AG08396 (cell line): ENCODE measurements around the gene RANBP9.
A peak's percentile ranks its signal among the peaks of the same experiment; 100 is the strongest.

Experiments used
- DNase-seq: peaks from one replicate; pipeline ENCODE4 v3.0.0; 2012; ENCODE audit warnings: low spot score, mixed read lengths

RANBP9 gene

GRCh38 chr6:13711733-13712598, at the start of gene RANBP9:
Gene RANBP9, minus strand, starts transcription at chr6:13711835. Its CDS starts 330 bp downstream, at chr6:13711505.
- DNase-seq: peak; percentile 95

- peak; percentile 58 for DNase-seq
These were observed 49.0 kb upstream of the RANBP9 start for GRCh38 chr6:13760307-13761304.

GRCh38 chr6:13759025-13759424, 47.4 kb upstream of the RANBP9 start:
- DNase-seq: no peak

- no peak for DNase-seq
These were observed 43.0 kb upstream of the RANBP9 start for GRCh38 chr6:13754644-13755043.

GRCh38 chr6:13743736-13744127, 32.1 kb upstream of the RANBP9 start:
- no peak for DNase-seq

- DNase-seq: no peak
These were observed 31.5 kb upstream of the RANBP9 start for GRCh38 chr6:13742961-13743735.

- no peak for DNase-seq
These were observed 29.7 kb upstream of the RANBP9 start for GRCh38 chr6:13741365-13741764.

GRCh38 chr6:13735031-13735430, 23.4 kb upstream of the RANBP9 start:
- no peak for DNase-seq

- DNase-seq: peak; percentile 91
These were observed 21.7 kb upstream of the RANBP9 start for GRCh38 chr6:13733178-13733887.

- no peak for DNase-seq
These were observed 19.1 kb upstream of the RANBP9 start for GRCh38 chr6:13730704-13731103.

- peak; percentile 64 for DNase-seq
These were observed 18.3 kb upstream of the RANBP9 start for GRCh38 chr6:13729891-13730290.

GRCh38 chr6:13725570-13725969, 13.9 kb upstream of the RANBP9 start:
- no peak for DNase-seq

GRCh38 chr6:13725052-13725451, 13.4 kb upstream of the RANBP9 start:
- DNase-seq: no peak

- no peak for DNase-seq
These were observed 12.5 kb upstream of the RANBP9 start for GRCh38 chr6:13724182-13724581.

GRCh38 chr6:13722880-13723279, 11.2 kb upstream of the RANBP9 start:
- no peak for DNase-seq

GRCh38 chr6:13718123-13718458, 6.5 kb upstream of the RANBP9 start:
- DNase-seq: no peak

- no peak for DNase-seq
These were observed 5.3 kb upstream of the RANBP9 start for GRCh38 chr6:13716955-13717295.

GRCh38 chr6:13716225-13716954, 4.8 kb upstream of the RANBP9 start:
- DNase-seq: no peak

GRCh38 chr6:13715444-13715883, 3.8 kb upstream of the RANBP9 start:
- no peak for DNase-seq

- peak; percentile 36 for DNase-seq
These were observed 914 bp upstream of the RANBP9 start for GRCh38 chr6:13712599-13712898.

- no peak for DNase-seq
These were observed 307 bp downstream of the RANBP9 start for GRCh38 chr6:13711324-13711732.
